Neural progenitor cell (in vitro differentiated cells): ENCODE measurements around the gene SOBP. TPM values are rescaled to one million over a fixed set of nuclear protein-coding genes. Genes with fewer than 3 reads are reported as not detected.
A peak's percentile ranks its signal among the peaks of the same experiment; 100 is the strongest.

Source experiments
- DNase-seq: peaks from one replicate; pipeline ENCODE4 v3.0.0-alpha.2; 2016; ENCODE audit warnings: low spot score
- H2AFZ ChIP-seq: fragments of 200-600 bp; sonication (generic); replicated peaks from 2 replicates; pipeline ENCODE4 v1.6.1; 2016; ENCODE audit warnings: antibody characterized with exemption
- H3F3A ChIP-seq: fragments of 200-600 bp; sonication (generic); 2 replicates; pipeline ENCODE4 v1.6.1; 2016; ENCODE audit warnings: antibody characterized with exemption, low read depth
- H3K27ac ChIP-seq: fragments of 200-600 bp; sonication (generic); 2 replicates; pipeline ENCODE4 v1.5.1; 2016; ENCODE audit warnings: mild to moderate bottlenecking
- H3K27me3 ChIP-seq: fragments of 200-600 bp; sonication (generic); 2 replicates; pipeline ENCODE4 v1.6.1; 2016; ENCODE audit warnings: mild to moderate bottlenecking, moderate library complexity
- H3K36me3 ChIP-seq: fragments of 200-600 bp; sonication (generic); 2 replicates; pipeline ENCODE4 v1.5.1; 2016
- H3K4me1 ChIP-seq: fragments of 200-600 bp; sonication (generic); 2 replicates; pipeline ENCODE4 v1.6.1; 2016; ENCODE audit warnings: mixed run types
- H3K4me2 ChIP-seq: fragments of 200-600 bp; sonication (generic); 2 replicates; pipeline ENCODE4 v1.6.1; 2016
- H3K4me3 ChIP-seq: fragments of 200-600 bp; sonication (generic); 2 replicates; pipeline ENCODE4 v1.5.1; 2016
- H3K79me2 ChIP-seq: fragments of 200-600 bp; sonication (generic); 2 replicates; pipeline ENCODE4 v1.6.1; 2016; ENCODE audit warnings: low read depth
- H3K9ac ChIP-seq: fragments of 200-600 bp; sonication (generic); 2 replicates; pipeline ENCODE4 v1.6.1; 2016
- H3K9me3 ChIP-seq: fragments of 200-600 bp; sonication (generic); 2 replicates; pipeline ENCODE4 v1.5.1; 2016; ENCODE audit warnings: low read depth
- H4K20me1 ChIP-seq: fragments of 200-600 bp; sonication (generic); 2 replicates; pipeline ENCODE4 v1.6.1; 2016; ENCODE audit warnings: low read depth
- H3K27ac Mint-ChIP-seq: 3 replicates; pipeline ENCODE4 v1.8.0; 2021; ENCODE audit warnings: mixed read lengths
- H3K27me3 Mint-ChIP-seq: 2 replicates; pipeline ENCODE4 v1.8.0; 2022; ENCODE audit warnings: low read depth, mild to moderate bottlenecking, inconsistent platforms, moderate library complexity, mixed read lengths; ENCODE audit not compliant: insufficient read depth
- H3K36me3 Mint-ChIP-seq: 3 replicates; pipeline ENCODE4 v1.8.0; 2021; ENCODE audit warnings: mixed read lengths
- H3K4me1 Mint-ChIP-seq: 3 replicates; pipeline ENCODE4 v1.8.0; 2021; ENCODE audit warnings: mixed read lengths
- H3K4me3 Mint-ChIP-seq: 3 replicates; pipeline ENCODE4 v1.8.0; 2021; ENCODE audit warnings: mild to moderate bottlenecking, moderate library complexity, mixed read lengths
- H3K9me3 Mint-ChIP-seq: 3 replicates; pipeline ENCODE4 v1.8.0; 2020; ENCODE audit warnings: mixed read lengths
- CTCF ChIP-seq: fragments of 200-600 bp; sonication (generic); IDR thresholded peaks from 2 replicates; pipeline ENCODE4 v1.5.1; 2017; ENCODE audit warnings: antibody characterized with exemption, mild to moderate bottlenecking
- EZH2 ChIP-seq: fragments of 200-600 bp; sonication (generic); IDR thresholded peaks from 2 replicates; pipeline ENCODE4 v1.6.1; 2017; ENCODE audit warnings: antibody characterized with exemption, mild to moderate bottlenecking, moderate library complexity
- EZH2phosphoT487 ChIP-seq: fragments of 200-600 bp; sonication (generic); IDR thresholded peaks from 2 replicates; pipeline ENCODE4 v1.6.1; 2017; ENCODE audit warnings: antibody characterized with exemption
- total RNA-seq: library from RNA; depleted of rRNA; stranded (reverse); fragments of >200 nt; gene quantifications from 2 replicates; pipeline ENCODE4 v1.2.3, GENCODE V29; 2015; ENCODE audit warnings: low replicate concordance

Gene SOBP
- total RNA-seq, 1 donor from 2014 or later: 12.6 TPM

GRCh38 chr6:107557698-107558097, 67.8 kb downstream of the SOBP start:
- H2AFZ ChIP-seq: no peak overlapping the region
- no peaks in the 10 kb centered on the region for H3K27me3 ChIP-seq
- H4K20me1 ChIP-seq: peaks cover 13% of the 10 kb centered on the region
- Mint-ChIP-seq H3K4me3 (no peak overlapping the region), H3K4me1 (peaks cover 61% of the 10 kb centered on the region), H3K27me3 (no peaks in the 10 kb centered on the region), H3K27ac (no peak overlapping the region), H3K9me3 (no peaks in the 10 kb centered on the region), H3K36me3 (peaks cover 8% of the 10 kb centered on the region)
- no peak overlapping the region for H3K27ac ChIP-seq
- H3K4me3 ChIP-seq: no peak overlapping the region
- no peaks in the 10 kb centered on the region for H3K9me3 ChIP-seq
- no peaks in the 10 kb centered on the region for H3K36me3 ChIP-seq
- TF ChIP-seq CTCF (no peak), EZH2phosphoT487 (no peak), EZH2 (no peak)
- H3F3A ChIP-seq: peaks cover 26% of the 10 kb centered on the region
- no peak overlapping the region for H3K4me2 ChIP-seq
- H3K4me1 ChIP-seq: peaks cover 33% of the 10 kb centered on the region
- no peak for DNase-seq
- no peak overlapping the region for H3K9ac ChIP-seq
- no peaks in the 10 kb centered on the region for H3K79me2 ChIP-seq

GRCh38 chr6:107560657-107561056, 70.7 kb downstream of the SOBP start:
- no peak for DNase-seq
- H3K4me3 Mint-ChIP-seq: no peak overlapping the region
- H3K36me3 ChIP-seq: no peaks in the 10 kb centered on the region
- no peaks in the 10 kb centered on the region for H3K9me3 ChIP-seq
- H3K27me3 Mint-ChIP-seq: no peaks in the 10 kb centered on the region
- peaks cover 13% of the 10 kb centered on the region for H4K20me1 ChIP-seq
- H3K79me2 ChIP-seq: no peaks in the 10 kb centered on the region
- TF ChIP-seq CTCF (no peak), EZH2phosphoT487 (no peak), EZH2 (no peak)
- H3K9me3 Mint-ChIP-seq: no peaks in the 10 kb centered on the region
- no peaks in the 10 kb centered on the region for H3K27me3 ChIP-seq
- peaks cover 63% of the 10 kb centered on the region for H3K4me1 Mint-ChIP-seq
- peaks cover 30% of the 10 kb centered on the region for H3K4me1 ChIP-seq
- no peak overlapping the region for H3K4me3 ChIP-seq
- H3K27ac Mint-ChIP-seq: peak overlapping the region; percentile 74
- peaks cover 8% of the 10 kb centered on the region for H3K36me3 Mint-ChIP-seq
- H2AFZ ChIP-seq: no peak overlapping the region
- no peak overlapping the region for H3K4me2 ChIP-seq
- no peak overlapping the region for H3K27ac ChIP-seq
- H3F3A ChIP-seq: peaks cover 16% of the 10 kb centered on the region
- no peak overlapping the region for H3K9ac ChIP-seq

- H3K27ac ChIP-seq: no peak overlapping the region
- Mint-ChIP-seq H3K27me3 (no peaks in the 10 kb centered on the region), H3K9me3 (no peaks in the 10 kb centered on the region), H3K27ac (peak overlapping the region; percentile 74), H3K36me3 (peaks cover 12% of the 10 kb centered on the region), H3K4me3 (no peak overlapping the region), H3K4me1 (peaks cover 60% of the 10 kb centered on the region)
- DNase-seq: peak; percentile 58
- peaks cover 7% of the 10 kb centered on the region for H4K20me1 ChIP-seq
- no peaks in the 10 kb centered on the region for H3K79me2 ChIP-seq
- no peak overlapping the region for H3K4me3 ChIP-seq
- peaks cover 30% of the 10 kb centered on the region for H3K4me1 ChIP-seq
- H3K9me3 ChIP-seq: no peaks in the 10 kb centered on the region
- TF ChIP-seq CTCF (no peak), EZH2 (no peak), EZH2phosphoT487 (no peak)
- peaks cover 11% of the 10 kb centered on the region for H3F3A ChIP-seq
- H3K36me3 ChIP-seq: no peaks in the 10 kb centered on the region
- H3K4me2 ChIP-seq: peak overlapping the region; percentile 50
- H2AFZ ChIP-seq: no peak overlapping the region
- no peak overlapping the region for H3K9ac ChIP-seq
- H3K27me3 ChIP-seq: no peaks in the 10 kb centered on the region
Measured at GRCh38 chr6:107561306-107561705, 71.4 kb downstream of the SOBP start.
